ENCODE measurements around the gene HLTF.

Gene HLTF

GRCh38 chr3:149089395-149089794, 3.1 kb upstream of the HLTF start:
- in situ Hi-C loops (cut with MboI; ENCODE audit: low sequenced_read_pairs): no loop called here

DNA sequence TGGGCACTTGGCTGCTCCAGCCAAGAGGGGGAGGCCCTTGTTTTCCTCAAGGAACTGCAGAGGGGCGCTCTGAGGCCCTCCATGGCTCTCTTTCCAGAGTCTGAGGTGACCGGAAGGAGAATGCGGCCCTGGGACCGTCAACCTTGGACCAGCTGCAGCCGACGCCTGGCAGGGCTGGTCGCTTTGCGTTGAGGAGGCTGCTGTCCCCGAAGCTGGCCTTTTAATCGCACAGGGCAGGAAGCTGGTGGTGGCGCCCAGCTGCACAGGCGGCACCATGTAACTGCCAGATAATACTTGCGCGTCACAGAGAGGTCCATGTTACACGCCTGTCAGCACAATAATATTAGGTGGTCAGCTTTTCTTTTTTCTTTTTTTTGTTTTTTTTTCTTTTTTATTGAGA, 875 bp upstream of the HLTF start:
- in situ Hi-C loops (cut with MboI; ENCODE audit: low sequenced_read_pairs): no loop called here

DNA sequence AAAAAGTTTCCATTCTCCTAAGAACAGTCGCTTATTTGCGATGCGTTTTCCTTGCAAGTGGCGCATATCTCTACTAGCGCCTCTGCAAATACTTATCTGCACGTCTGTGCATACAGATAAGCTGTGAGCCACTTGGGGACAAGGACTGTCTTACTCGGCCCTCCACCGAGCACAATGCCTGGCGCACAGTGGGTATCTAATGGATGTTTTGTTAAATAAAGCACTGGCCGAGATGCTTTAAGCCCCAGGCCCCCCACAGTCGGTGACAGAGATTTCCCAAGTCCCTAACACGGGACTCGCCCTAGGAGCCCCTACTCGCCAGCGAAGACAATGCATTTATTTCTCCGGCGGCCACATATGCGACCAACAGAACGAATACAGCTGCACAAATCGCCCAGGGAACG, 503 bp downstream of the HLTF start:
- in situ Hi-C loops (cut with MboI; ENCODE audit: low sequenced_read_pairs): no loop called here

GRCh38 chr3:149081772-149082171, 4.6 kb downstream of the HLTF start:
- in situ Hi-C loops (cut with MboI; ENCODE audit: low sequenced_read_pairs): no loop called here

DNA sequence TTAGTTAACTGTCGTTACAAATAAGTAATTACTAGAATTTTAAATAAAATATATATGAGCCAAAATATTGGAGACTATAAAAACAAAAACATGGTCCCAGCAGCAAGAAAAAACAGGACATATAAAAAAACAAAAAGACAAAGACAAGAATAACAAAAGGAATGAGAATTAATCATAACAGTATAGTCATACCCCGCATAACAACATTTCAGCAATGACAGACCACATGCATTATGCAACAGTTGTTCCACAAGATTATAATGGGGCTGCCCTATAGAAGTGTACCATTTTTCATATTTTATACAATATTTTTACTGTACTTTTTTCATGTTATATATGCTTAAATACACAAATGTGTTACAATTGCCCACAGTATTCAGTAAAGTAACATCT, 5.6 kb downstream of the HLTF start:
- in situ Hi-C loops (cut with MboI; ENCODE audit: low sequenced_read_pairs): no loop called here

DNA sequence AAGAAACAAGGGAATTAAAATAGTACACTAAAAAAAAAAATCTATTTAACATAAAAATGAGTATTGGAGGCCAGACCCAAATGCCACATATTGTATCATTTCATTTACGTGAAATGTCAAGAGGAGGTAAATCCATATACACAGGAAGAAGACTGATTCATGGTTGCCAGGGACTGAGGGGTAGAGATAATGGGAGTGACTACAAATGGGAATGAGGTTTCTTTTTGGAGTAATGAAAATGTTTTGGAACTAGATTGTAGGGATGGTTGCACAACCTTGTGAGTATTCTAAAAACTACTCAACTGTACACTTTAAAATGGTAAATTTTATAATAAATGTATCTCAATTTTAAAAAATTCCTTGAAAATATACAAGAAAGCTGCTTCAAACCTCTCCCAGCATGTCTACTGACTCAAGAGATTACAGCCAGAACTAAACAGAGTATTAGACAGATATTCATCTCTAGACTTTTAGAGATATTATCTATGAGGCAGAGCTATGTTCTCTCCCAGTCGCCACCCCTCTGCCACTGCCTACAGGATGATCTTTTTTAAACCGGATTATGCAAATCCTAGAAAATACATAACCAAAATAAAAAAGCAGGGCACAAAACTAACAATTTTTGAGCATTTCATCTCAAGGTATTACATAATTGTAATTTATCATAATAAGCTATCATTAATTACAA, 6.2 kb downstream of the HLTF start:
- in situ Hi-C loops (cut with MboI; ENCODE audit: low sequenced_read_pairs): no loop called here

GRCh38 chr3:149077628-149078027, 8.7 kb downstream of the HLTF start:
- in situ Hi-C loops (cut with MboI; ENCODE audit: low sequenced_read_pairs): no loop called here

GRCh38 chr3:149067883-149068282, 18.4 kb downstream of the HLTF start:
- in situ Hi-C loops (cut with MboI; ENCODE audit: low sequenced_read_pairs): no loop called here

DNA sequence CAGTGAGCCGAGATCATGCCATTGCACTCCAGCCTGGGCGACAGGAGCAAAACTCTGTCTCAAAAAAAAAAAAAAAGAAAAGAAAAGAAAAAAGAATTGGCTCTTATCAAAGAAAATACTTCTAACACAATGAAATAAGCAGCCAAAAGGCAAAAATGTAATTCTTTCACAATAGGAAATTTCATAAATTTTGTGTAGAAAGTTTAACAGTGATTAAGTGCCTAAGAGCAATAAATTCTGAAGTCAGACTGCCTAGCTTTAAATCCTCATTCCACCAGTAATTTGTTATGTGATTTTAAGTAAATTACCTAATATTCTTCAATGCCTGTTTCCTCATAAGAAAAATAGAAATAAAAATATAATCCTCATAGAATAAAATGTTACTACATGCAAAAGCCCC, 24.6 kb downstream of the HLTF start:
- in situ Hi-C loops (cut with MboI; ENCODE audit: low sequenced_read_pairs): no loop called here

DNA sequence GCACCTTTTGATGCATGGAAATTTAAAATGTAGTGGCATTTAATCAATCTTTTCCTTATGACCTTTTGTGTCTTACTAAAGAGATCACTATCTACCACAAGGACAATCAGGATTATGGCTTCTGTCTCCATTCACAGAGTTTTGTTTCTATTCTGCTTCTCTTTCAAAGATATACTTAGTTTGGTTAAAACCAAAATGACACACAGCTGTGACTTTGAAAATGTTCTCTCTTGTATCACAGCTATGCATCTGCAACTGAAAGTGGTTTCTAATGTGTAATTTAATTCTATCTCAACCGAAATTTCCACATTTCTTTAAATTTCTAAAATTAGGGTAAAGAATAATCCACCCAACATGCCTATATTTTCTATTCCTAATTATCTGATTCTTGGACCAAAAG, 27.7 kb downstream of the HLTF start:
- in situ Hi-C loops (cut with MboI; ENCODE audit: low sequenced_read_pairs): no loop called here

DNA sequence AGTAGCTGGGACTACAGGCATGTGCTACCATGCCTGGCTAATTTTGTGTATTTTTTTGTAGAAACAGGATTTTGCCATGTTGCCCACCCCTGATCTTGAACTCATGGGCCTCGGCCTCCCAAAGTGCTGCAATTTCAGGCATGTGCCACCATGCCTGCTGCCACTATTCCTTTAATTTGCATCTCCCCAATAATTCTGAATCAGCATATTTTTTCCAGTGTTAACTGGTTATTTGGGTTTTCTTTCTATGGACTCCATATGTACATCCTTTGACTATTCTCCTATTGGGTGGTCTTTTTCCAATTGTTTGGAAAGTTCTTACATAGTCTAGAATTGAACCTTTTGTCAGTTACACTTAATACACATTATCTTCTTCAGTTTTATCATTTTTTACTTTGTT, 28.1 kb downstream of the HLTF start:
- in situ Hi-C loops (cut with MboI; ENCODE audit: low sequenced_read_pairs): no loop called here

DNA sequence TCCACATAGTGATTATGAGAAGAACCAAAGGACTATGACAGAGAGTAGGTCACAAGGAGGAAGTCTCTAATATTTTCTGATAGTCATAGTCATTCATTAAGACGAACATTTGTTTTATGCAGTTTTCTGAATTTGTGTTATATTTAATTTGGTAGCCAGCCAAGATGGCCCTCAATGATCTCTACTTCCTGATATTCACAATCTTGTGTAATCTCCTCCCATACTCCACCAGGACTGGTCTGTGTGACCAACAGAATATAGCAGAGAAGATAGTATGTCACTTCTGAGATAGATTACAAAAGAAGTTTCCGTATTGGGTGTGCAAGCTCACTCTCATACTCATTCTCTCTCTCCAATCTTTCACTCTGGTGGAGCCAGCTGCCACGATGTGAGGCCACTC, 30.8 kb downstream of the HLTF start:
- in situ Hi-C loops (cut with MboI; ENCODE audit: low sequenced_read_pairs): no loop called here

DNA sequence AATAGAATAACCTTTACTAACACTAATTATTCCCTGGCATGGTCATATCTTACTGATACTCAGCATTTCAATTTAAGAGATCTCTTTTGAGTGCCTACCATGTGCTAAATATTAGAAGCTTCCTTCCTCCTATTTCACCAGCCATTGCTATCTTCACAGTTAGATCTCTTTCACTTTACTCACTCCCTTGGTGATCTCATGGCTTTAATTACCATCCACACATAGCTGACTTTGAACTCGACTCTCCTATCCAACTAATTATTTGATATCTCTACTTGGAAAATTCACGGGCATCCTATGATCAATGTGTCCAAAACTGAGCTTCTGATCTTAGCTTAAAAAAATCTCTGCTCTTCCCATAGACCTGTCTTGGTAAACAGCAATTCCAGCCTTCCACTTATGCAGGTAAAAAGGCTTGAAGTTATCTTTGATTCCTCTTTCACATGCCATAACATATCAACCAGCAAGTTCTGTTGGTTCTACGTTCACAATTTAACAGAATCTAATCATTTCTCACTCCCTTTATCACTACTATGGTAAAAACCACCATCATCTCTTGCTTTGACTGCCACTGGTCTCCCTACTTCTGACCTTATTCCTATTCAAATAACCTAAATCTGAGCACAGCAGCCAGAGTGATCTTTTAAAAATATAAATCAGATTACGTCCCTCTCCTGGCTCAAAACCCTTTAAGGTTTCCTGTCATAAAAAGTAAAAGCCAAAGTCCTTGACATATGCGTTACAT, 41.8 kb downstream of the HLTF start:
- in situ Hi-C loops (cut with MboI; ENCODE audit: low sequenced_read_pairs): no loop called here

DNA sequence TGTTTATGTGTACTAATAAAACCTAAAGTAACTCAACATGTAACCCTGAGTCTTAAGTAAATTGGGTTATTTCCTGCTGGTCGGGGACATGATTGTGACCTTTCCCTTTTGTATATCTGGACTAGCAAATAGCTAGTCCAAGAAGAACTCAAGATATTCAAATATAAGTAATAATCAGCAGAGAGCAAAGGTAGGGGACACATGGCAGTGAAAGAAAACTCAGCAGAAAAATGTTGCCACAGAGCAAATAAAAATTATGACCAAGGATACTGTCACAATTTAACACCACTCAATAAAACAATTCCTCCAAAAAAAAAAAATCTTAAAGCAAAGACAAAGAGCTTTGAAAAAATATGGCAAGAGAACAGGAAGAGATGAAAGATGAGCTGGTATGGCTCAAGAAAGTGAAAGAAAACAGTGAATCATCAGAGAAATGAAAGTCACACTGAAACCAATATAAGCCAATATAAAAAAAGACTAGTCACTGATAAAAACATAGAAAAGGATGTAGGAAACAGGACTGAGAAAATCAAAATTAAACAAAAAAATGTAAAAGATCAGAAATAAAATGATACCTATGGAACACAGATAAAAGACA, 43.4 kb downstream of the HLTF start:
- in situ Hi-C loops (cut with MboI; ENCODE audit: low sequenced_read_pairs): no loop called here

- in situ Hi-C loops (cut with MboI; ENCODE audit: low sequenced_read_pairs): no loop called here
Measured at GRCh38 chr3:149038322-149038721, 48.0 kb downstream of the HLTF start.

- in situ Hi-C loops (cut with MboI; ENCODE audit: low sequenced_read_pairs): no loop called here
Measured at GRCh38 chr3:149037684-149038083, 48.6 kb downstream of the HLTF start.

DNA sequence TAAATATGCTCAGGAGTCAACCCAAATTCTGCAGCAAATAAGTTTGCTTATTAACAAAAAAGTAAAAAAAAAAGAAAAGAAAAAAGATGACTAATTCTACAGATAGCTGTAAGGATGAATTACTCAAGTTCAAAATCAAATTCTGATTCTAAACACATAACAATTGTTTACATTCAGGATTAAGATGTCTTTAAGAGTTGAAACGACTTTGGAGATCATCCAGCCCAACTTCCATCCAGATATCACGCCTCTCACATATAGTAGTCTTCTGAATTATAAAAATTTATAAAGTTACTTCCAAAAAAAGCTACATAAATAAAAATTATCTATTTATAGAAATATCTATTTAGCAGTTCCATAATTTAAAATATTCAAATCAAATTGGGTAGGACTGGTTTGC, 55.2 kb downstream of the HLTF start:
- in situ Hi-C loops (cut with MboI; ENCODE audit: low sequenced_read_pairs): no loop called here

- in situ Hi-C loops (cut with MboI; ENCODE audit: low sequenced_read_pairs): no loop called here
Measured at GRCh38 chr3:149026718-149027117, 59.6 kb downstream of the HLTF start.

DNA sequence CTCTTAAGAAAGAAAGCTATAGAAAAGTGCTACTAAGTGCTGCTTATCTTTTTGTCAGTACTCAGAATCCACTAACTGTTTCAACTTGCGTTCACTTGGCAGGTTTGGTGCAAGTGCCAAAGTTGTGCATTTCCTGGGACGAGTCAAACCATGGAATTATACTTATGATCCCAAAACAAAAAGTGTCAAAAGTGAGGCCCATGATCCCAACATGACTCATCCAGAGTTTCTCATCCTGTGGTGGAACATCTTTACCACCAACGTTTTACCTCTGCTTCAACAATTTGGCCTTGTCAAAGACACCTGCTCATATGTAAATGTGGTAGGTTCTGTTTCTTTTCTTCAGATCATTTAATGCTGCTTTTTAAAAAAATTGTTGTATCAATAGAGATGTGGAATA, 62.4 kb downstream of the HLTF start:
- in situ Hi-C loops (cut with MboI; ENCODE audit: low sequenced_read_pairs): no loop called here

GRCh38 chr3:149021830-149022229, 64.5 kb downstream of the HLTF start:
- in situ Hi-C loops (cut with MboI; ENCODE audit: low sequenced_read_pairs): no loop called here

DNA sequence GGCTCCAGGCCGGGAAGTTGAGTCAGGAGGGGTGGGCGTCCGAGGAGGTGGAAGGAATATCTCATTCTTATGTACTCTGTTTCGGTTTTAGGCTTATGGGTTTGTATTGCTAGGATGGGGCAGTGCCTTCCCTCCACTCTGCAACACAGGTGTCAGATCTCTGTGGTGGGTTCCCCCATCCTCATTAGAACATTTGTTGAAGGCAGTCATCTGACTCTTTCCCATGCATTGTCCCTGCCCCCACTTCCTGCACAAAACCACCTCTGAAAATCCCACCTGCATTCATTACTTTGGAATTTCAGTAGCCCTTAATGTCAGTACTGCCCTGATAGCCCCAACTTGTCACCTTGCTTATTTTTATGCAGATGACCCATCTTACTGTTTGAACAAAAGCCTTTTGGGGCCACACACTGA, 65.5 kb downstream of the HLTF start:
- in situ Hi-C loops (cut with MboI; ENCODE audit: low sequenced_read_pairs): no loop called here

DNA sequence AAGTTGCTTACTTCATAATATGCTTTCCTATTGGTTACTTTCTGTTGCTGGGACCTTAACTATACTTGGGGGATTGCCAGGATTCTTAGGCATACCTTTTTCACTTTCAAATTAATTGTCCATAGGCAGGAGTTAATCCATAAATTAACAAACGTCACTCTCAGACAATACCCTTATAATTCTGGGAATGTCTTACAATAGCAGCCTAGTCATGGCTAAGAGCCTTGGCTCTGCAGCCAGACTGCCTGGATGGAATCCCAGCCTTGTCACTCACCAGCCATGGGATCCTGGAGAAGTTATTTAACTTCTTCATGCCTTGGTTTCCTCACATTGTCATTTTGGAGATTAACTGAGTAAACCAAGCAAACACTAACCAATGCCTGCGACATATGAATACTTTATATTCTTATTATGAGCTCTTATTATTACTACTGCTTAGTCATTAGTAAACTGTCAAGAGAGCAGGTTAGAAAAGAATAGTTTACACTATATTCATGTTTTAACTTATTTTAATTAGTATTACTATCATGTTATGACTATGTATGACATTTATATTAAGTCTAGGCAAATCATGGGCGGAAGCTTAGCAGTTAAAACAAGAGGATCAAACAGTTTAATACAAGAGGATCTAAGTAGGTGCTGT, 66.0 kb downstream of the HLTF start:
- in situ Hi-C loops (cut with MboI; ENCODE audit: low sequenced_read_pairs): no loop called here
